ENCODE data around the gene UBE2E1.
"Not testable (repeated sequence)": the region's sequence is repeated elsewhere in the genome, so short reads cannot be mapped to it uniquely, and the experiment has no call there.

UBE2E1 gene

GRCh38 chr3:23916886-23917678, 111.3 kb downstream of the UBE2E1 start, which contains the start of the genes NKIRAS1 and RPL15:
Gene NKIRAS1 (minus strand): TSS chr3:23916990. CDS start chr3:23910904, 6,086 bp downstream.
Gene RPL15 (plus strand): TSS chr3:23917132. CDS start chr3:23917860, 728 bp downstream.
- H3K36me3 ChIP-seq (ENCODE audit: insufficient read depth, low read length): peaks cover 29% of the 10 kb centered on the region
- peak within 1 kb of the TSS; percentile 85 for H2AFZ ChIP-seq (ENCODE audit: low read length, unreplicated experiment)
- peaks cover 31% of the 10 kb centered on the region for H3K4me1 ChIP-seq (ENCODE audit: control insufficient read depth, insufficient read depth, low read length, unreplicated experiment)
- H3K79me2 ChIP-seq (ENCODE audit: control insufficient read depth, insufficient read depth, low read length, unreplicated experiment): peaks cover 52% of the 10 kb centered on the region
- peak within 1 kb of the TSS; percentile 90 for H3K4me3 ChIP-seq (ENCODE audit: low read depth, low read length)
- H3K27ac ChIP-seq (ENCODE audit: low read depth, low read length): peak within 1 kb of the TSS; percentile 76
- H3K27me3 ChIP-seq (ENCODE audit: insufficient read depth, low read length): no peaks in the 10 kb centered on the region

- H2AFZ ChIP-seq (ENCODE audit: low read length, unreplicated experiment); H3K27me3 ChIP-seq (ENCODE audit: insufficient read depth, low read length): not testable (repeated sequence)
- peak overlapping the region; percentile 76 for H3K27ac ChIP-seq (ENCODE audit: low read depth, low read length)
- H3K4me1 ChIP-seq (ENCODE audit: control insufficient read depth, insufficient read depth, low read length, unreplicated experiment): peaks cover 31% of the 10 kb centered on the region
- peaks cover 52% of the 10 kb centered on the region for H3K79me2 ChIP-seq (ENCODE audit: control insufficient read depth, insufficient read depth, low read length, unreplicated experiment)
- H3K36me3 ChIP-seq (ENCODE audit: insufficient read depth, low read length): peaks cover 29% of the 10 kb centered on the region
- H3K4me3 ChIP-seq (ENCODE audit: low read depth, low read length): peak overlapping the region; percentile 90
Observed at GRCh38 chr3:23917679-23918303, 112.0 kb downstream of the UBE2E1 start.

GRCh38 chr3:23918331-23918730, 112.6 kb downstream of the UBE2E1 start:
- H3K27me3 ChIP-seq (ENCODE audit: insufficient read depth, low read length); H2AFZ ChIP-seq (ENCODE audit: low read length, unreplicated experiment): not testable (repeated sequence)
- Histone ChIP-seq H3K4me1 (ENCODE audit: control insufficient read depth, insufficient read depth, low read length, unreplicated experiment) (peaks cover 31% of the 10 kb centered on the region), H3K79me2 (ENCODE audit: control insufficient read depth, insufficient read depth, low read length, unreplicated experiment) (peaks cover 52% of the 10 kb centered on the region), H3K27ac (ENCODE audit: low read depth, low read length) (peak overlapping the region; percentile 76; the same call in 1 of the 2 replicates), H3K36me3 (ENCODE audit: insufficient read depth, low read length) (peaks cover 29% of the 10 kb centered on the region), H3K4me3 (ENCODE audit: low read depth, low read length) (peak overlapping the region; percentile 90)

- Histone ChIP-seq H3K27me3 (ENCODE audit: insufficient read depth, low read length) (no peaks in the 10 kb centered on the region), H3K79me2 (ENCODE audit: control insufficient read depth, insufficient read depth, low read length, unreplicated experiment) (peaks cover 46% of the 10 kb centered on the region), H3K4me3 (ENCODE audit: low read depth, low read length) (peak overlapping the region; percentile 28)
Observed at GRCh38 chr3:23919628-23920027, 113.9 kb downstream of the UBE2E1 start.

GRCh38 chr3:23920151-23920655, 114.4 kb downstream of the UBE2E1 start:
- no peak overlapping the region for H2AFZ ChIP-seq (ENCODE audit: low read length, unreplicated experiment)
- peaks cover 40% of the 10 kb centered on the region for H3K79me2 ChIP-seq (ENCODE audit: control insufficient read depth, insufficient read depth, low read length, unreplicated experiment)
- H3K27me3 ChIP-seq (ENCODE audit: insufficient read depth, low read length): no peaks in the 10 kb centered on the region
- peaks cover 22% of the 10 kb centered on the region for H3K4me1 ChIP-seq (ENCODE audit: control insufficient read depth, insufficient read depth, low read length, unreplicated experiment)
- no peak overlapping the region for H3K27ac ChIP-seq (ENCODE audit: low read depth, low read length)
- peak overlapping the region; percentile 28 for H3K4me3 ChIP-seq (ENCODE audit: low read depth, low read length)
- H3K36me3 ChIP-seq (ENCODE audit: insufficient read depth, low read length): peaks cover 29% of the 10 kb centered on the region

More at GRCh38 chr3:23919628-23920027, 113.9 kb downstream of the UBE2E1 start:
- Histone ChIP-seq H3K36me3 (ENCODE audit: insufficient read depth, low read length) (peaks cover 29% of the 10 kb centered on the region), H3K4me1 (ENCODE audit: control insufficient read depth, insufficient read depth, low read length, unreplicated experiment) (peaks cover 27% of the 10 kb centered on the region), H3K27ac (ENCODE audit: low read depth, low read length) (no peak overlapping the region), H2AFZ (ENCODE audit: low read length, unreplicated experiment) (no peak overlapping the region)

- Histone ChIP-seq H3K4me1 (ENCODE audit: control insufficient read depth, insufficient read depth, low read length, unreplicated experiment) (peaks cover 16% of the 10 kb centered on the region), H3K27me3 (ENCODE audit: insufficient read depth, low read length) (no peaks in the 10 kb centered on the region), H3K27ac (ENCODE audit: low read depth, low read length) (no peak overlapping the region), H3K4me3 (ENCODE audit: low read depth, low read length) (no peak overlapping the region), H3K79me2 (ENCODE audit: control insufficient read depth, insufficient read depth, low read length, unreplicated experiment) (peaks cover 31% of the 10 kb centered on the region), H2AFZ (ENCODE audit: low read length, unreplicated experiment) (no peak overlapping the region), H3K36me3 (ENCODE audit: insufficient read depth, low read length) (peaks cover 29% of the 10 kb centered on the region)
Observed at GRCh38 chr3:23921052-23921511, 115.3 kb downstream of the UBE2E1 start.

- Histone ChIP-seq H3K4me1 (ENCODE audit: control insufficient read depth, insufficient read depth, low read length, unreplicated experiment) (peaks cover 16% of the 10 kb centered on the region), H3K27ac (ENCODE audit: low read depth, low read length) (no peak overlapping the region), H2AFZ (ENCODE audit: low read length, unreplicated experiment) (no peak overlapping the region)
Observed at GRCh38 chr3:23923786-23924185, 118.0 kb downstream of the UBE2E1 start.

GRCh38 chr3:23926246-23926645, 120.5 kb downstream of the UBE2E1 start:
- no peaks in the 10 kb centered on the region for H3K27me3 ChIP-seq (ENCODE audit: insufficient read depth, low read length)
- peaks cover 7% of the 10 kb centered on the region for H3K4me1 ChIP-seq (ENCODE audit: control insufficient read depth, insufficient read depth, low read length, unreplicated experiment)
- H2AFZ ChIP-seq (ENCODE audit: low read length, unreplicated experiment): no peak overlapping the region
- H3K79me2 ChIP-seq (ENCODE audit: control insufficient read depth, insufficient read depth, low read length, unreplicated experiment): no peaks in the 10 kb centered on the region
- H3K4me3 ChIP-seq (ENCODE audit: low read depth, low read length): no peak overlapping the region
- H3K36me3 ChIP-seq (ENCODE audit: insufficient read depth, low read length): no peaks in the 10 kb centered on the region
- no peak overlapping the region for H3K27ac ChIP-seq (ENCODE audit: low read depth, low read length)

More at GRCh38 chr3:23923786-23924185, 118.0 kb downstream of the UBE2E1 start:
- Histone ChIP-seq H3K36me3 (ENCODE audit: insufficient read depth, low read length) (peaks cover 15% of the 10 kb centered on the region), H3K4me3 (ENCODE audit: low read depth, low read length) (no peak overlapping the region), H3K27me3 (ENCODE audit: insufficient read depth, low read length) (no peaks in the 10 kb centered on the region), H3K79me2 (ENCODE audit: control insufficient read depth, insufficient read depth, low read length, unreplicated experiment) (peaks cover 7% of the 10 kb centered on the region)

GRCh38 chr3:23926736-23927135, 121.0 kb downstream of the UBE2E1 start:
- H2AFZ ChIP-seq (ENCODE audit: low read length, unreplicated experiment): no peak overlapping the region
- H3K79me2 ChIP-seq (ENCODE audit: control insufficient read depth, insufficient read depth, low read length, unreplicated experiment): no peaks in the 10 kb centered on the region
- H3K27me3 ChIP-seq (ENCODE audit: insufficient read depth, low read length): no peaks in the 10 kb centered on the region
- H3K4me1 ChIP-seq (ENCODE audit: control insufficient read depth, insufficient read depth, low read length, unreplicated experiment): peaks cover 7% of the 10 kb centered on the region
- no peaks in the 10 kb centered on the region for H3K36me3 ChIP-seq (ENCODE audit: insufficient read depth, low read length)
- H3K27ac ChIP-seq (ENCODE audit: low read depth, low read length): no peak overlapping the region
- H3K4me3 ChIP-seq (ENCODE audit: low read depth, low read length): no peak overlapping the region

- Histone ChIP-seq H3K79me2 (ENCODE audit: control insufficient read depth, insufficient read depth, low read length, unreplicated experiment) (no peaks in the 10 kb centered on the region), H3K4me3 (ENCODE audit: low read depth, low read length) (no peak overlapping the region), H3K27me3 (ENCODE audit: insufficient read depth, low read length) (no peaks in the 10 kb centered on the region), H3K36me3 (ENCODE audit: insufficient read depth, low read length) (no peaks in the 10 kb centered on the region), H2AFZ (ENCODE audit: low read length, unreplicated experiment) (no peak overlapping the region), H3K4me1 (ENCODE audit: control insufficient read depth, insufficient read depth, low read length, unreplicated experiment) (peaks cover 7% of the 10 kb centered on the region), H3K27ac (ENCODE audit: low read depth, low read length) (no peak overlapping the region)
Observed at GRCh38 chr3:23928524-23928923, 122.8 kb downstream of the UBE2E1 start.

Measured in ACC112 (cell line).